OCI-LY1 (cell line): ENCODE measurements around the gene CCDC57.

Experiments
- H2AFZ ChIP-seq: fragments of 200-600 bp; sonication (generic), shearing (Covaris generic); 2 replicates; pipeline ENCODE4 v1.6.0; 2014; ENCODE audit warnings: antibody characterized with exemption, mild to moderate bottlenecking, low read length
- H3F3A ChIP-seq: fragments of 200-600 bp; sonication (generic), shearing (Covaris generic); 2 replicates; pipeline ENCODE4 v1.6.0; 2014; ENCODE audit warnings: mild to moderate bottlenecking, antibody characterized with exemption, low read length, moderate library complexity; ENCODE audit not compliant: insufficient read depth
- H3K27ac ChIP-seq: fragments of 200-600 bp; sonication (generic); 2 replicates; pipeline ENCODE4 v1.5.1; 2014; ENCODE audit warnings: low read length, mixed run types, mild to moderate bottlenecking, low read depth; ENCODE audit not compliant: poor library complexity, severe bottlenecking
- H3K27me3 ChIP-seq: fragments of 200-600 bp; sonication (generic); 2 replicates; pipeline ENCODE4 v1.6.0; 2014; ENCODE audit warnings: antibody characterized with exemption, mild to moderate bottlenecking, low read length, moderate library complexity; ENCODE audit not compliant: insufficient read depth
- H3K36me3 ChIP-seq: fragments of 200-600 bp; sonication (generic); 2 replicates; pipeline ENCODE4 v1.6.1; 2014; ENCODE audit warnings: mild to moderate bottlenecking, antibody characterized with exemption, low read length, moderate library complexity, mixed read lengths; ENCODE audit not compliant: insufficient read depth
- H3K4me1 ChIP-seq: fragments of 200-600 bp; sonication (generic); 2 replicates; pipeline ENCODE4 v1.5.1; 2014; ENCODE audit warnings: mild to moderate bottlenecking, low read length, moderate library complexity; ENCODE audit not compliant: insufficient read depth, severe bottlenecking
- H3K4me2 ChIP-seq: fragments of 200-600 bp; sonication (generic), shearing (Covaris generic); 2 replicates; pipeline ENCODE4 v1.6.1; 2014; ENCODE audit warnings: low read length
- H3K4me3 ChIP-seq: fragments of 200-600 bp; sonication (generic); 2 replicates; pipeline ENCODE4 v1.5.1; 2014; ENCODE audit warnings: low read length, low read depth, mild to moderate bottlenecking, mixed read lengths; ENCODE audit not compliant: poor library complexity, severe bottlenecking
- H3K79me2 ChIP-seq: fragments of 200-600 bp; shearing (Covaris generic); 2 replicates; pipeline ENCODE4 v1.6.1; 2016; ENCODE audit warnings: mixed run types, low read length, mixed read lengths; ENCODE audit not compliant: insufficient read depth
- H3K9ac ChIP-seq: fragments of 200-600 bp; sonication (generic), shearing (Covaris generic); 2 replicates; pipeline ENCODE4 v1.6.1; 2014; ENCODE audit warnings: mild to moderate bottlenecking, low read length, mixed read lengths
- H3K9me2 ChIP-seq: fragments of 200-600 bp; sonication (generic), shearing (Covaris generic); 2 replicates; pipeline ENCODE4 v1.6.1; 2014; ENCODE audit warnings: low read depth, mild to moderate bottlenecking, low read length, mixed read lengths
- H3K9me3 ChIP-seq: fragments of 200-600 bp; shearing (Covaris generic); 2 replicates; pipeline ENCODE4 v1.6.1; 2014; ENCODE audit warnings: low read length, mixed read lengths
- H4K20me1 ChIP-seq: fragments of 200-600 bp; sonication (generic), shearing (Covaris generic); 2 replicates; pipeline ENCODE4 v1.6.0; 2016; ENCODE audit warnings: mild to moderate bottlenecking, low read length; ENCODE audit not compliant: insufficient read depth
- CTCF ChIP-seq: fragments of 200-600 bp; sonication (generic), shearing (Covaris generic); IDR thresholded peaks from 2 replicates; pipeline ENCODE4 v1.5.1; 2017; ENCODE audit warnings: mild to moderate bottlenecking, antibody characterized with exemption, low read length, moderate library complexity, mixed read lengths
- EZH2 ChIP-seq: fragments of 200-600 bp; sonication (generic), shearing (Covaris generic); IDR thresholded peaks from 2 replicates; pipeline ENCODE4 v1.8.0; 2017; ENCODE audit warnings: borderline replicate concordance, mixed run types, mild to moderate bottlenecking, antibody characterized with exemption, low read length, moderate library complexity, mixed read lengths

The CCDC57 gene

GRCh38 chr17:82065638-82066303, 146.9 kb downstream of the CCDC57 start, which contains the start of gene DUS1L:
Gene DUS1L (minus strand): TSS chr17:82065804. CDS start chr17:82065059, 745 bp downstream.
- H3F3A ChIP-seq, result no peaks in the 10 kb centered on the region
- H3K79me2 ChIP-seq, result no peaks in the 10 kb centered on the region
- no peaks in the 10 kb centered on the region for H3K27me3 ChIP-seq
- peak within 1 kb of the TSS; percentile 51; the same call in 1 of the 2 replicates for H2AFZ ChIP-seq
- H3K4me1 ChIP-seq, result peaks cover 25% of the 10 kb centered on the region
- peaks cover 32% of the 10 kb centered on the region; the same call in 1 of the 2 replicates for H3K36me3 ChIP-seq
- H3K9ac ChIP-seq, result peak within 1 kb of the TSS; percentile 82
- no peak for TF ChIP-seq CTCF
- no peak for TF ChIP-seq EZH2
- no peaks in the 10 kb centered on the region for H3K9me3 ChIP-seq
- H3K9me2 ChIP-seq, result no peaks in the 10 kb centered on the region
- H3K27ac ChIP-seq, result peak within 1 kb of the TSS; percentile 43
- H3K4me3 ChIP-seq, result peak within 1 kb of the TSS; percentile 79
- H4K20me1 ChIP-seq, result no peaks in the 10 kb centered on the region
- H3K4me2 ChIP-seq, result peak within 1 kb of the TSS; percentile 97

GRCh38 chr17:82065193-82065637, 147.4 kb downstream of the CCDC57 start:
- Histone ChIP-seq H4K20me1 (no peaks in the 10 kb centered on the region), H3K4me1 (peaks cover 25% of the 10 kb centered on the region), H3K9me3 (no peaks in the 10 kb centered on the region), H3K4me2 (peak overlapping the region; percentile 90), H3K9ac (peak overlapping the region; percentile 76), H3F3A (no peaks in the 10 kb centered on the region), H3K27ac (peak overlapping the region; percentile 29), H2AFZ (no peak overlapping the region), H3K27me3 (no peaks in the 10 kb centered on the region), H3K79me2 (no peaks in the 10 kb centered on the region), H3K36me3 (peaks cover 37% of the 10 kb centered on the region; the same call in 1 of the 2 replicates), H3K4me3 (peak overlapping the region; percentile 79), H3K9me2 (no peaks in the 10 kb centered on the region)
- TF ChIP-seq EZH2, result no peak
- no peak for TF ChIP-seq CTCF

- H3K9me2 ChIP-seq, result no peaks in the 10 kb centered on the region
- H3K36me3 ChIP-seq, result peaks cover 43% of the 10 kb centered on the region
- H2AFZ ChIP-seq, result no peak overlapping the region
Observed at GRCh38 chr17:82064433-82065192, 148.0 kb downstream of the CCDC57 start.

More at GRCh38 chr17:82064433-82065192, 148.0 kb downstream of the CCDC57 start:
- Histone ChIP-seq H3K79me2 (no peaks in the 10 kb centered on the region), H3K4me2 (peak overlapping the region; percentile 90), H3K9ac (peak overlapping the region; percentile 76), H3K4me3 (peak overlapping the region; percentile 79), H3F3A (no peaks in the 10 kb centered on the region), H3K9me3 (no peaks in the 10 kb centered on the region), H3K27ac (peak overlapping the region; percentile 29), H4K20me1 (no peaks in the 10 kb centered on the region), H3K4me1 (peaks cover 25% of the 10 kb centered on the region), H3K27me3 (no peaks in the 10 kb centered on the region)
- TF ChIP-seq CTCF, result no peak
